HepG2 (cell line): Measurements from ENCODE around the gene EVL. TPM values are rescaled to one million over a fixed set of nuclear protein-coding genes. Genes with fewer than 3 reads are reported as not detected.

ENCODE experiments used
- ATAC-seq: fragments of 200-7000 bp; cut with Tn5 transposase; 3 replicates; pipeline ENCODE4 v1.9.1; 2020; ENCODE audit warnings: mild to moderate bottlenecking, moderate library complexity
- BruUV-seq: library from RNA; stranded (reverse); fragments of 400-500 nt; replicated peaks from 2 replicates; lab custom pipeline; 2021; lab: Mats Ljungman, UMichigan
- CTCF ChIA-PET: fragments of 300-600 bp; formaldehyde crosslinking; extraction: SDS; loops from one replicate; lab custom pipeline; 2021; ENCODE audit warnings: low total read pairs, inconsistent platforms, low intra/inter-chr PET ratio; lab: Yijun Ruan, JAX
- POLR2A ChIA-PET: fragments of 350-600 bp; sonication (Branson Sonifier 250); formaldehyde crosslinking; loops from one replicate; lab custom pipeline; 2020; ENCODE audit warnings: antibody characterized with exemption, inconsistent platforms; lab: Yijun Ruan, JAX
- DNase-seq: peaks from one replicate; pipeline ENCODE4 v3.0.0-alpha.2; 2015; ENCODE audit warnings: low spot score
- FAIRE-seq: peaks from 3 replicates; lab custom pipeline; 2011; peaks lifted over from hg19 to GRCh38; lab: Jason Lieb, UNC
- H2AFZ ChIP-seq: one replicate; pipeline ENCODE4 v1.6.1; 2011; ENCODE audit warnings: low read length, inconsistent platforms
- H3K27ac ChIP-seq: fragments of 300-600 bp; 3 replicates; pipeline ENCODE4 v1.8.0; 2011; ENCODE audit warnings: mixed run types, mild to moderate bottlenecking, mixed read lengths, low read length, inconsistent platforms; ENCODE audit not compliant: insufficient read depth; ENCODE audit errors: extremely low read length
- H3K27me3 ChIP-seq, 2 experiments: fragments of 200-600 bp in 1 of 2; 2 replicates in 1 of 2; 3 replicates in 1 of 2; pipeline versions ENCODE4 v1.6.0 to v1.8.0; 2011; ENCODE audit warnings: low read length in 2 of 2, mild to moderate bottlenecking in 2 of 2, moderate library complexity in 2 of 2, inconsistent platforms in 1 of 2; ENCODE audit not compliant: insufficient read depth in 2 of 2, control insufficient read depth in 1 of 2
- H3K36me3 ChIP-seq, 2 experiments: fragments of 200-600 bp in 1 of 2; replicated peaks in 1 of 2; 2 replicates in 1 of 2; 3 replicates in 1 of 2; pipeline versions ENCODE4 v1.5.1 to v1.8.0; 2011; ENCODE audit warnings: low read length in 2 of 2, inconsistent platforms in 1 of 2; ENCODE audit not compliant: insufficient read depth in 2 of 2, control insufficient read depth in 1 of 2
- H3K4me1 ChIP-seq: 2 replicates; pipeline ENCODE4 v1.5.1; 2012; ENCODE audit warnings: low read length, inconsistent platforms; ENCODE audit not compliant: insufficient read depth
- H3K4me2 ChIP-seq: 2 replicates; pipeline ENCODE4 v1.6.0; 2011; ENCODE audit warnings: low read depth, low read length, inconsistent platforms
- H3K4me3 ChIP-seq, 3 experiments: fragments of 200-600 bp in 1 of 3; sonication (generic), shearing (Covaris generic) in 1 of 3; replicated peaks in 1 of 3; 2 replicates each; pipeline ENCODE4 v1.5.1; 2011 to 2016; ENCODE audit warnings: low read length in 3 of 3, inconsistent platforms in 2 of 3, low read depth in 2 of 3, mild to moderate bottlenecking in 2 of 3, control low read depth in 1 of 3, mixed read lengths in 1 of 3; ENCODE audit not compliant: insufficient read depth in 1 of 3
- H3K79me2 ChIP-seq: one replicate; pipeline ENCODE4 v1.6.1; 2011; ENCODE audit warnings: low read length, inconsistent platforms; ENCODE audit not compliant: insufficient read depth
- H3K9ac ChIP-seq: 2 replicates; pipeline ENCODE4 v1.6.0; 2011; ENCODE audit warnings: mild to moderate bottlenecking, low read depth, low read length, inconsistent platforms; ENCODE audit not compliant: insufficient read depth
- H3K9me3 ChIP-seq: 2 replicates; pipeline ENCODE4 v1.5.1; 2012; ENCODE audit warnings: mild to moderate bottlenecking, low read length
- H4K20me1 ChIP-seq: 2 replicates; pipeline ENCODE4 v1.6.0; 2011; ENCODE audit warnings: inconsistent platforms, mild to moderate bottlenecking, low read length, moderate library complexity; ENCODE audit not compliant: insufficient read depth
- ADNP ChIP-seq: sonication (generic); formaldehyde crosslinking; IDR thresholded peaks from 2 replicates; pipeline ENCODE4 v1.4.0; 2020; ENCODE audit warnings: missing genetic modification reagents
- BORCS8-MEF2B ChIP-seq: sonication (generic); formaldehyde crosslinking; IDR thresholded peaks from 2 replicates; pipeline ENCODE4 v1.8.0; 2022; ENCODE audit warnings: mild to moderate bottlenecking, missing genetic modification reagents
- EP300 ChIP-seq, 3 experiments: sonication (generic) in 1 of 3; formaldehyde crosslinking in 1 of 3; IDR thresholded peaks; 2 replicates each; pipeline versions ENCODE4 v1.5.1 to v1.6.1; 2011 to 2020; ENCODE audit warnings: low read depth in 2 of 3, low read length in 2 of 3, borderline replicate concordance in 1 of 3, improper control_type of control experiment in 1 of 3, mild to moderate bottlenecking in 1 of 3, missing genetic modification reagents in 1 of 3, moderate library complexity in 1 of 3
- HOXD1 ChIP-seq: sonication (generic); formaldehyde crosslinking; IDR thresholded peaks from 2 replicates; pipeline ENCODE4 v1.5.0; 2020; ENCODE audit warnings: missing genetic modification reagents
- KDM1A ChIP-seq: IDR thresholded peaks from 2 replicates; pipeline ENCODE4 v1.6.1; 2016; ENCODE audit warnings: missing compliant biosample characterization
- MZF1 ChIP-seq: sonication (generic); formaldehyde crosslinking; IDR thresholded peaks from 2 replicates; pipeline ENCODE4 v1.8.1; 2023; ENCODE audit warnings: mild to moderate bottlenecking, missing genetic modification reagents, borderline replicate concordance
- NFYC ChIP-seq: IDR thresholded peaks from 2 replicates; pipeline ENCODE4 v1.6.1; 2016; ENCODE audit warnings: missing genetic modification reagents, missing compliant biosample characterization
- SIX1 ChIP-seq: sonication (generic); formaldehyde crosslinking; IDR thresholded peaks from 2 replicates; pipeline ENCODE4 v1.4.0; 2020; ENCODE audit warnings: missing genetic modification reagents, borderline replicate concordance
- SOX13 ChIP-seq, 3 experiments: fragments of 450-650 bp in 1 of 3; sonication (generic) in 1 of 3; formaldehyde crosslinking in 1 of 3; IDR thresholded peaks in 2 of 3; conservative IDR thresholded peaks in 1 of 3; 2 replicates each; pipeline versions ENCODE4 v1.5.0 to v1.6.1; 2016 to 2020; ENCODE audit warnings: antibody characterized with exemption in 1 of 3, mild to moderate bottlenecking in 1 of 3, missing compliant biosample characterization in 1 of 3, missing genetic modification reagents in 1 of 3, moderate library complexity in 1 of 3
- THAP7 ChIP-seq: sonication (generic); formaldehyde crosslinking; IDR thresholded peaks from 2 replicates; pipeline ENCODE4 v1.8.1; 2023; ENCODE audit warnings: mild to moderate bottlenecking, missing genetic modification reagents
- ZNF256 ChIP-seq: sonication (generic); formaldehyde crosslinking; conservative IDR thresholded peaks from 2 replicates; pipeline ENCODE4 v1.4.0; 2020; ENCODE audit warnings: missing genetic modification reagents
- ZNF850 ChIP-seq: sonication (generic); formaldehyde crosslinking; conservative IDR thresholded peaks from 2 replicates; pipeline ENCODE4 v1.9.0; 2021; ENCODE audit warnings: mild to moderate bottlenecking, missing genetic modification reagents
- WGBS: methylation state at CpG from one replicate; pipeline ENCODE4 v1.1.6; 2017; ENCODE audit warnings: low lambda C conversion rate; 5-methylcytosine and 5-hydroxymethylcytosine counted together
- in situ Hi-C: cut with HindIII; loops from 2 replicates; pipeline ENCODE4 v1.10.0; 2017; ENCODE audit warnings: low pct_unique_long_range_greater_than_20kb; ENCODE audit not compliant: extremely low pct_ligation_motif_present
- intact Hi-C: fragments of 100-400 bp; cut with micrococcal nuclease; formaldehyde crosslinking; loops from one replicate; pipeline ENCODE4 v1.10.0; 2022; ENCODE audit not compliant: unreplicated experiment
- polyA plus RNA-seq, 8 experiments: library from polyadenylated mRNA; depleted of rRNA in 3 of 8; stranded (reverse) in 7 of 8; unstranded in 1 of 8; fragments of >200 nt; fragmentation: Illumina TruSeq in 4 of 8; extraction: Trizol in 4 of 8; gene quantifications; 2 replicates each; pipeline versions ENCODE4 v1.2.1 to v1.2.3, GENCODE V29; 2011 to 2016; ENCODE audit warnings: low read depth in 4 of 8, missing spikeins in 1 of 8, mixed read lengths in 1 of 8; ENCODE audit not compliant: insufficient read depth in 1 of 8
- total RNA-seq, 5 experiments: library from RNA; depleted of rRNA; stranded (reverse); fragments of >200 nt; fragmentation: Illumina TruSeq; extraction: Trizol; gene quantifications; 2 replicates each; pipeline ENCODE4 v1.2.3, GENCODE V29; 2016; ENCODE audit warnings: low read depth in 1 of 5
- TF ChIP-seq, protein P1 (sequence below): sonication (generic); formaldehyde crosslinking; IDR thresholded peaks from 2 replicates; pipeline ENCODE4 v1.5.1; 2020; ENCODE audit warnings: missing genetic modification reagents, mild to moderate bottlenecking, borderline replicate concordance
- TF ChIP-seq, protein P2 (sequence below): sonication (generic); formaldehyde crosslinking; IDR thresholded peaks from 2 replicates; pipeline ENCODE4 v1.9.0; 2021; ENCODE audit warnings: missing genetic modification reagents, borderline replicate concordance

EVL gene
- total and polyA plus RNA-seq, 2 of the 13 experiments (the other 11 are each of a cell fraction or from before 2014, with no cell fraction given) = 15.1 to 31.2 TPM

- no peak overlapping the region for H3K9ac ChIP-seq
- DNase-seq (no peak), ATAC-seq (no peak), FAIRE-seq (no peak)
- no peak overlapping the region for H3K27ac ChIP-seq
- H3K4me2 ChIP-seq = no peak overlapping the region
- intact Hi-C loops (no loop called here), in situ Hi-C loops (no loop called here)
- CTCF ChIA-PET = no interaction called here
- no peaks in the 10 kb centered on the region for H3K79me2 ChIP-seq
- H2AFZ ChIP-seq = no peak overlapping the region
- H3K4me3 ChIP-seq = no peak overlapping the region
- TF ChIP-seq EP300 (IDR thresholded peaks at IDR 0.05; ENCODE audit: low read depth in 2 of 2, low read length in 2 of 2) (no peak), EP300 (CRISPR knock-in tag; IDR thresholded peaks at IDR 0.05; ENCODE audit: borderline replicate concordance) (no peak), SIX1 (CRISPR knock-in tag) (no peak), HOXD1 (CRISPR knock-in tag) (no peak), BORCS8-MEF2B (CRISPR knock-in tag) (no peak)
- H3K36me3 ChIP-seq = peaks cover 8 to 32% of the 10 kb centered on the region in 2 experiments
- WGBS = 92% methylated on average over 3 of the region's 3 CpGs
- H3K9me3 ChIP-seq = no peaks in the 10 kb centered on the region
- POLR2A ChIA-PET = no interaction called here
- no peaks in the 10 kb centered on the region for H3K27me3 ChIP-seq
- peaks cover 7% of the 10 kb centered on the region; the same call in 1 of the 2 replicates for H3K4me1 ChIP-seq
- no TSS peak for BruUV-seq
- no peaks in the 10 kb centered on the region for H4K20me1 ChIP-seq
Measured at GRCh38 chr14:100096656-100097055, 31.4 kb downstream of the EVL start.

GRCh38 chr14:100098171-100098570 is 32.9 kb downstream of the EVL start:
- no peak overlapping the region for H3K4me3 ChIP-seq
- H3K27me3 ChIP-seq = no peaks in the 10 kb centered on the region
- BruUV-seq = no TSS peak
- no peaks in the 10 kb centered on the region for H3K79me2 ChIP-seq
- no peaks in the 10 kb centered on the region for H3K4me1 ChIP-seq
- no peak for FAIRE-seq
- no peak for DNase-seq
- intact Hi-C loops = no loop called here
- CTCF ChIA-PET = no interaction called here
- H4K20me1 ChIP-seq = no peaks in the 10 kb centered on the region
- no peak overlapping the region for H2AFZ ChIP-seq
- no peaks in the 10 kb centered on the region for H3K9me3 ChIP-seq
- H3K36me3 ChIP-seq = peaks cover 8 to 29% of the 10 kb centered on the region in 2 experiments; a peak in 4 of 5 replicates
- TF ChIP-seq MZF1 (CRISPR knock-in tag) = no peak
- TF ChIP-seq, protein P1, sequence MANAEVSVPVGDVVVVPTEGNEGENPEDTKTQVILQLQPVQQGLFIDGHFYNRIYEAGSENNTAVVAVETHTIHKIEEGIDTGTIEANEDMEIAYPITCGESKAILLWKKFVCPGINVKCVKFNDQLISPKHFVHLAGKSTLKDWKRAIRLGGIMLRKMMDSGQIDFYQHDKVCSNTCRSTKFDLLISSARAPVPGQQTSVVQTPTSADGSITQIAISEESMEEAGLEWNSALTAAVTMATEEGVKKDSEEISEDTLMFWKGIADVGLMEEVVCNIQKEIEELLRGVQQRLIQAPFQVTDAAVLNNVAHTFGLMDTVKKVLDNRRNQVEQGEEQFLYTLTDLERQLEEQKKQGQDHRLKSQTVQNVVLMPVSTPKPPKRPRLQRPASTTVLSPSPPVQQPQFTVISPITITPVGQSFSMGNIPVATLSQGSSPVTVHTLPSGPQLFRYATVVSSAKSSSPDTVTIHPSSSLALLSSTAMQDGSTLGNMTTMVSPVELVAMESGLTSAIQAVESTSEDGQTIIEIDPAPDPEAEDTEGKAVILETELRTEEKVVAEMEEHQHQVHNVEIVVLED = no peak
- TF ChIP-seq, protein P2, sequence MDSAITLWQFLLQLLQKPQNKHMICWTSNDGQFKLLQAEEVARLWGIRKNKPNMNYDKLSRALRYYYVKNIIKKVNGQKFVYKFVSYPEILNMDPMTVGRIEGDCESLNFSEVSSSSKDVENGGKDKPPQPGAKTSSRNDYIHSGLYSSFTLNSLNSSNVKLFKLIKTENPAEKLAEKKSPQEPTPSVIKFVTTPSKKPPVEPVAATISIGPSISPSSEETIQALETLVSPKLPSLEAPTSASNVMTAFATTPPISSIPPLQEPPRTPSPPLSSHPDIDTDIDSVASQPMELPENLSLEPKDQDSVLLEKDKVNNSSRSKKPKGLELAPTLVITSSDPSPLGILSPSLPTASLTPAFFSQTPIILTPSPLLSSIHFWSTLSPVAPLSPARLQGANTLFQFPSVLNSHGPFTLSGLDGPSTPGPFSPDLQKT (CRISPR knock-in tag) = no peak
- no peak for TF ChIP-seq THAP7 (CRISPR knock-in tag)
- no peak for TF ChIP-seq ADNP
- no peak for TF ChIP-seq SOX13 (IDR thresholded peaks at IDR 0.05)
- TF ChIP-seq SOX13 (CRISPR knock-in tag; conservative IDR thresholded peaks at IDR 0.05 in 1 of 2, IDR thresholded peaks at IDR 0.05 in 1 of 2) = no peak
- no peak for TF ChIP-seq NFYC (CRISPR knock-in tag)
- no peak for TF ChIP-seq KDM1A (CRISPR knock-in tag)
- TF ChIP-seq ZNF256 (CRISPR knock-in tag) = no peak
- no peak for TF ChIP-seq ZNF850 (CRISPR knock-in tag)
- TF ChIP-seq, all 625 proteins: peak for 0
- no peak overlapping the region for H3K27ac ChIP-seq
- no peak for ATAC-seq
- POLR2A ChIA-PET = no interaction called here
- in situ Hi-C loops = no loop called here
- WGBS = 96% methylated on average over 8 of the region's 8 CpGs
- no peak overlapping the region for H3K4me2 ChIP-seq
- no peak overlapping the region for H3K9ac ChIP-seq
